ENCODE measurements around the gene NUAK1.
"Not testable (repeated sequence)": the region's sequence is repeated elsewhere in the genome, so short reads cannot be mapped to it uniquely, and the experiment has no call there.

The NUAK1 gene

GRCh38 chr12:106027286-106027685 is 111.5 kb downstream of the NUAK1 start:
- no peak for DNase-seq

- no peak for DNase-seq
Observed at GRCh38 chr12:106025129-106025528, 113.6 kb downstream of the NUAK1 start.

GRCh38 chr12:106023039-106023438 is 115.7 kb downstream of the NUAK1 start:
- no peak for DNase-seq

GRCh38 chr12:106022568-106023012 is 116.2 kb downstream of the NUAK1 start:
- DNase-seq = no peak

GRCh38 chr12:106021516-106021915 is 117.2 kb downstream of the NUAK1 start:
- DNase-seq = no peak

GRCh38 chr12:106020736-106021135 is 118.0 kb downstream of the NUAK1 start:
- DNase-seq = no peak

GRCh38 chr12:106019144-106019543 is 119.6 kb downstream of the NUAK1 start:
- DNase-seq = no peak

- no peak for DNase-seq
Observed at GRCh38 chr12:106018286-106018685, 120.5 kb downstream of the NUAK1 start.

GRCh38 chr12:106016601-106017278 is 122.0 kb downstream of the NUAK1 start:
- DNase-seq = not testable (repeated sequence)

- DNase-seq = no peak
Observed at GRCh38 chr12:106015646-106016045, 123.1 kb downstream of the NUAK1 start.

- no peak for DNase-seq
Observed at GRCh38 chr12:106013941-106014340, 124.8 kb downstream of the NUAK1 start.

Data from NCI-H1048 (cell line).